ENCODE data around the gene GTF2IRD1. TPM values are rescaled to one million over a fixed set of nuclear protein-coding genes. Genes with fewer than 3 reads are reported as not detected.

Gene GTF2IRD1
- total and polyA plus RNA-seq, 5 donors from 2014 or later, result 0.16 to 2.4 TPM; not detected in 3

GRCh38 chr7:74452748-74453321 lies 871 bp upstream of the GTF2IRD1 start:
- Mint-ChIP-seq H3K4me3 (peak overlapping the region; percentile 76 to 94 (median 86)), H3K9me3 (no peaks in the 10 kb centered on the region), H3K4me1 (peaks cover 0 to 25% (median 14%) of the 10 kb centered on the region in 4 donors), H3K36me3 (no peaks in the 10 kb centered on the region), H3K27me3 (peaks cover 22% of the 10 kb centered on the region), H3K27ac (peak overlapping the region; percentile 93 to 95 (median 95))
- H3K36me3 ChIP-seq (ENCODE audit: control insufficient read depth, insufficient read depth, low read length), result no peaks in the 10 kb centered on the region
- H3K9me3 ChIP-seq (ENCODE audit: control insufficient read depth in 2 of 2, low read length in 2 of 2), result no peaks in the 10 kb centered on the region
- no peak for ATAC-seq (ENCODE audit: low read depth in 2 of 2)
- H3K4me3 ChIP-seq (ENCODE audit: low read depth, low read length), result peak overlapping the region; percentile 72
- H3K27me3 ChIP-seq (ENCODE audit: control insufficient read depth, insufficient read depth, low read length), result no peaks in the 10 kb centered on the region
- no peak for DNase-seq
- H3K27ac ChIP-seq (ENCODE audit: insufficient read depth, low read length, poor library complexity, severe bottlenecking), result peak overlapping the region; percentile 78
- H3K4me1 ChIP-seq (ENCODE audit: control insufficient read depth, insufficient read depth, low read length, poor library complexity, severe bottlenecking), result peaks cover 24% of the 10 kb centered on the region

GRCh38 chr7:74454021-74454924 lies 567 bp downstream of the GTF2IRD1 start:
- Histone ChIP-seq H3K9me3 (ENCODE audit: control insufficient read depth in 2 of 2, low read length in 2 of 2) (no peaks in the 10 kb centered on the region), H3K27ac (ENCODE audit: insufficient read depth, low read length, poor library complexity, severe bottlenecking) (no peak overlapping the region), H3K4me1 (ENCODE audit: control insufficient read depth, insufficient read depth, low read length, poor library complexity, severe bottlenecking) (peaks cover 24% of the 10 kb centered on the region), H3K36me3 (ENCODE audit: control insufficient read depth, insufficient read depth, low read length) (no peaks in the 10 kb centered on the region), H3K27me3 (ENCODE audit: control insufficient read depth, insufficient read depth, low read length) (no peaks in the 10 kb centered on the region), H3K4me3 (ENCODE audit: low read depth, low read length) (no peak overlapping the region)
- Mint-ChIP-seq H3K27me3 (peaks cover 18% of the 10 kb centered on the region), H3K36me3 (no peaks in the 10 kb centered on the region), H3K27ac (peak overlapping the region in 1 of 3 donors; percentile 79), H3K4me3 (peak overlapping the region; percentile 15 to 78 (median 57)), H3K9me3 (no peaks in the 10 kb centered on the region), H3K4me1 (peaks cover 0 to 25% (median 14%) of the 10 kb centered on the region in 4 donors)
- ATAC-seq (ENCODE audit: low read depth in 2 of 2) (no peak), DNase-seq (no peak)

DNA sequence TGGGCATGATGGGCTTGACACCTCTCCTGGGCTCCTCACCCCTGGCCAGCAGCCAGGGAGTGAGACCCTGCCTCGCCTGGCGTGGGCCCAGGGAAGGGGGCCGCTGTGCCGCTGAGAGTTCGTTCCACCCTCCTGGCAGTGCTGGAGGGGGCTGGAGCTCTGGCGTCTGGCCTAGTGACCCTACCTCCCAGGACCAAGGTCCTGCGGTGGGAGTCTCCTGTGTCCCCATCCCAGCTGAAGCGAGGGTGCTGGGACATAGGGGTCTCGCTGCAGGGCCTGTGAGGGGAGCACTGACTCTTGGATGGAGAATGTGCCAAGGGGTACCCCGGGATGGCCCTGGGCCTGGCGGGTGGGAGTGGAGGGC lies 1.2 kb downstream of the GTF2IRD1 start:
- Histone ChIP-seq H3K27ac (ENCODE audit: insufficient read depth, low read length, poor library complexity, severe bottlenecking) (no peak overlapping the region), H3K36me3 (ENCODE audit: control insufficient read depth, insufficient read depth, low read length) (no peaks in the 10 kb centered on the region), H3K4me3 (ENCODE audit: low read depth, low read length) (no peak overlapping the region), H3K4me1 (ENCODE audit: control insufficient read depth, insufficient read depth, low read length, poor library complexity, severe bottlenecking) (peaks cover 24% of the 10 kb centered on the region), H3K9me3 (ENCODE audit: control insufficient read depth in 2 of 2, low read length in 2 of 2) (no peaks in the 10 kb centered on the region), H3K27me3 (ENCODE audit: control insufficient read depth, insufficient read depth, low read length) (no peaks in the 10 kb centered on the region)
- DNase-seq (no peak), ATAC-seq (ENCODE audit: low read depth in 2 of 2) (no peak)
- Mint-ChIP-seq H3K27me3 (peaks cover 18% of the 10 kb centered on the region), H3K27ac (peak overlapping the region in 1 of 3 donors; percentile 79), H3K4me1 (peaks cover 0 to 21% (median 12%) of the 10 kb centered on the region in 4 donors), H3K4me3 (peak overlapping the region; percentile 52 to 78 (median 70)), H3K9me3 (no peaks in the 10 kb centered on the region), H3K36me3 (no peaks in the 10 kb centered on the region)

- no peaks in the 10 kb centered on the region for H3K36me3 Mint-ChIP-seq
- Histone ChIP-seq H3K9me3 (ENCODE audit: control insufficient read depth in 2 of 2, low read length in 2 of 2) (no peaks in the 10 kb centered on the region), H3K27ac (ENCODE audit: insufficient read depth, low read length, poor library complexity, severe bottlenecking) (no peak overlapping the region), H3K4me3 (ENCODE audit: low read depth, low read length) (no peak overlapping the region), H3K36me3 (ENCODE audit: control insufficient read depth, insufficient read depth, low read length) (no peaks in the 10 kb centered on the region), H3K27me3 (ENCODE audit: control insufficient read depth, insufficient read depth, low read length) (no peaks in the 10 kb centered on the region), H3K4me1 (ENCODE audit: control insufficient read depth, insufficient read depth, low read length, poor library complexity, severe bottlenecking) (peaks cover 24% of the 10 kb centered on the region)
- H3K4me3 Mint-ChIP-seq, result peak overlapping the region; percentile 52 to 81 (median 70)
- DNase-seq (no peak), ATAC-seq (ENCODE audit: low read depth in 2 of 2) (no peak)
- peak overlapping the region in 1 of 3 donors; percentile 79 for H3K27ac Mint-ChIP-seq
- peaks cover 18% of the 10 kb centered on the region for H3K27me3 Mint-ChIP-seq
- peaks cover 0 to 17% (median 11%) of the 10 kb centered on the region in 4 donors for H3K4me1 Mint-ChIP-seq
- H3K9me3 Mint-ChIP-seq, result no peaks in the 10 kb centered on the region
These were observed 1.6 kb downstream of the GTF2IRD1 start for GRCh38 chr7:74455291-74455804.

GRCh38 chr7:74455928-74456327 lies 2.2 kb downstream of the GTF2IRD1 start:
- Histone ChIP-seq H3K27me3 (ENCODE audit: control insufficient read depth, insufficient read depth, low read length) (no peaks in the 10 kb centered on the region), H3K27ac (ENCODE audit: insufficient read depth, low read length, poor library complexity, severe bottlenecking) (no peak overlapping the region), H3K4me1 (ENCODE audit: control insufficient read depth, insufficient read depth, low read length, poor library complexity, severe bottlenecking) (peaks cover 24% of the 10 kb centered on the region), H3K9me3 (ENCODE audit: control insufficient read depth in 2 of 2, low read length in 2 of 2) (no peaks in the 10 kb centered on the region), H3K4me3 (ENCODE audit: low read depth, low read length) (no peak overlapping the region), H3K36me3 (ENCODE audit: control insufficient read depth, insufficient read depth, low read length) (no peaks in the 10 kb centered on the region)
- no peaks in the 10 kb centered on the region for H3K36me3 Mint-ChIP-seq
- H3K27me3 Mint-ChIP-seq, result peaks cover 18% of the 10 kb centered on the region
- H3K27ac Mint-ChIP-seq, result peak overlapping the region in 1 of 3 donors; percentile 56
- ATAC-seq (ENCODE audit: low read depth in 2 of 2) (no peak), DNase-seq (no peak)
- H3K4me3 Mint-ChIP-seq, result peak overlapping the region; percentile 15 to 81 (median 70)
- peaks cover 0 to 17% (median 10%) of the 10 kb centered on the region in 4 donors for H3K4me1 Mint-ChIP-seq
- H3K9me3 Mint-ChIP-seq, result no peaks in the 10 kb centered on the region

DNA sequence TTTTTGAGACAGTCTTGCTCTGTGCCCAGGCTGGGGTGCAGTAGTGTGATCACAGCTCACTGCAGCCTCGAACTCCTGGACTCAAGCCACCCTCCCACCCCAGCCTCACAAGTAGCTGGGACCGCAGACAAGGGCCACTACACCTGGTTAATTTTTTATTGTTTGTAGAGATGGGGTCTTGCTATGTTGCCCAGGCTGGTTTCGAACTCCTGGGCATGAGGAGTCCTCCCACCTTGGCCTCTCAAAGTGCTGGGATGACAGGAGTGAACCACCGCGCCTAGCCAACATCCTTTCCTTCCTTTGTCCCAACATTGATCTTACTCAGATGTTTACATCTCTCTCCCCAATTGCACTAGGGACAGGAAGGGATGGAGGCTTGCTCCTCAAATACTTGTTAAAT lies 3.3 kb downstream of the GTF2IRD1 start:
- Histone ChIP-seq H3K9me3 (ENCODE audit: control insufficient read depth in 2 of 2, low read length in 2 of 2) (no peaks in the 10 kb centered on the region), H3K27me3 (ENCODE audit: control insufficient read depth, insufficient read depth, low read length) (no peaks in the 10 kb centered on the region), H3K36me3 (ENCODE audit: control insufficient read depth, insufficient read depth, low read length) (no peaks in the 10 kb centered on the region), H3K27ac (ENCODE audit: insufficient read depth, low read length, poor library complexity, severe bottlenecking) (no peak overlapping the region), H3K4me1 (ENCODE audit: control insufficient read depth, insufficient read depth, low read length, poor library complexity, severe bottlenecking) (peaks cover 21% of the 10 kb centered on the region), H3K4me3 (ENCODE audit: low read depth, low read length) (no peak overlapping the region)
- Mint-ChIP-seq H3K27me3 (peaks cover 18% of the 10 kb centered on the region), H3K36me3 (no peaks in the 10 kb centered on the region), H3K9me3 (no peaks in the 10 kb centered on the region), H3K27ac (peak overlapping the region in 2 of 3 donors; percentile 37 to 90), H3K4me3 (peak overlapping the region in 2 of 4 donors; percentile 52 to 78), H3K4me1 (peaks cover 0 to 15% (median 8%) of the 10 kb centered on the region in 4 donors)
- ATAC-seq (ENCODE audit: low read depth in 2 of 2) (no peak), DNase-seq (no peak)

DNA sequence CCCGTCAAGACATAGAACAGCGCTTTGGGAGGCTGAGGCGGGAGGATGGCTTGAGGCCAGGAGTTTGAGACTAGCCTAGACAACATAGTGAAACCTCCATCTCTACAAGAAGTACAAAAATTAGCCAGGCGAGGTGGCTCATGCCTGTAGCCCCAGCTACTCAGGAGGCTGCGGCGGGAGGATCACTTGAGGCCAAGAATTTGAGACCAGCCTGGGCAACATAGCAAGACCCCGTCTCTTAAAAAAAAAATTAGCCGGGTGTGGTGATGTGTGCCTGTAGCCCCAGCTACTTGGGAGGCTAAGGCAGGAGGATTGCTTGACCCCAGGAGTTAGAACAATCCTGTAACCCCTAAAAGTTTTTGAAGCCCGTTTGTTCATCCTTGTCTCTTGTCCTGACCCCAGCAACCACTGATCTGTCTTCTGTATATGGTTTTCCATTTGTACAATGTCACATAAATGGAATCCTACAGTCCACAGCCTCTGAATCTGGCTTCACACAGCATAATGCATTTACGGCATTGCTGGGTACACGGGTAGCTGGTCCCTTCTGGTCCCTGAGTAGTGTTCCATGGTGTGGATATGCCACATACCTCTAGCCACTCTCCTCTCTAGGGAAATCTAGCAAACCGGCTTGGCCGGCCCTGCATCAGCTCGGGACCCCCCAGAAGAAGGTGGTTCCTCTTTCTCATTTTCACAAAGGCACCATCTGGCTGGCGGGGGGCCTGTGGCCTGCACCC lies 8.4 kb downstream of the GTF2IRD1 start:
- no peaks in the 10 kb centered on the region for H3K27me3 ChIP-seq (ENCODE audit: control insufficient read depth, insufficient read depth, low read length)
- peaks cover 0 to 7% (median 6%) of the 10 kb centered on the region in 4 donors for H3K4me1 Mint-ChIP-seq
- H3K27ac Mint-ChIP-seq, result no peak overlapping the region
- DNase-seq (no peak), ATAC-seq (ENCODE audit: low read depth in 2 of 2) (no peak)
- H3K4me3 Mint-ChIP-seq, result peak overlapping the region in 1 of 4 donors; percentile 43
- peaks cover 7% of the 10 kb centered on the region for H3K4me1 ChIP-seq (ENCODE audit: control insufficient read depth, insufficient read depth, low read length, poor library complexity, severe bottlenecking)
- H3K9me3 ChIP-seq (ENCODE audit: control insufficient read depth in 2 of 2, low read length in 2 of 2), result no peaks in the 10 kb centered on the region
- peaks cover 0 to 2% (median 0%) of the 10 kb centered on the region in 7 donors for H3K9me3 Mint-ChIP-seq
- H3K36me3 Mint-ChIP-seq, result no peaks in the 10 kb centered on the region
- no peak overlapping the region for H3K4me3 ChIP-seq (ENCODE audit: low read depth, low read length)
- H3K27me3 Mint-ChIP-seq, result no peaks in the 10 kb centered on the region
- no peaks in the 10 kb centered on the region for H3K36me3 ChIP-seq (ENCODE audit: control insufficient read depth, insufficient read depth, low read length)
- no peak overlapping the region for H3K27ac ChIP-seq (ENCODE audit: insufficient read depth, low read length, poor library complexity, severe bottlenecking)

Measured in CD4-positive, CD25-positive, alpha-beta regulatory T cell (primary cell).